ENCODE data around the gene PATL1. TPM values are rescaled to one million over a fixed set of nuclear protein-coding genes. Genes with fewer than 3 reads are reported as not detected.

PATL1 gene
- total and polyA plus RNA-seq, 2 experiments from 2014 or later = 12.9 to 19.6 TPM

- TF ChIP-seq NANOG (IDR thresholded peaks at IDR 0.05; ENCODE audit: borderline replicate concordance) (no peak), JUNB (IDR thresholded peaks at IDR 0.05; ENCODE audit: unreplicated experiment) (no peak), POLR2AphosphoS5 (IDR thresholded peaks at IDR 0.05; ENCODE audit: low read depth) (no peak), STAT1 (IDR thresholded peaks at IDR 0.05; ENCODE audit: unreplicated experiment) (no peak), REST (IDR thresholded peaks at IDR 0.05; ENCODE audit: unreplicated experiment) (no peak), EZH2phosphoT487 (IDR thresholded peaks at IDR 0.05; ENCODE audit: unreplicated experiment) (no peak), EZH2 (IDR thresholded peaks at IDR 0.05; ENCODE audit: low read depth, unreplicated experiment) (no peak), ZNF114 (CRISPR knock-in tag; IDR thresholded peaks at IDR 0.05) (no peak), CTCF (conservative IDR thresholded peaks at IDR 0.05; ENCODE audit: low read depth in 2 of 2) (no peak), CREB1 (CRISPR knock-in tag; IDR thresholded peaks at IDR 0.05; ENCODE audit: low read depth) (no peak), ZNF331 (CRISPR knock-in tag; IDR thresholded peaks at IDR 0.05; ENCODE audit: low read depth) (no peak)
These were observed 47.2 kb upstream of the PATL1 start (continued) for GRCh38 chr11:59716051-59716450.

- H3F3A ChIP-seq (replicated peaks; ENCODE audit: low read depth) = no peaks in the 10 kb centered on the region
- no peak for DNase-seq (ENCODE audit: low spot score)
- no peaks in the 10 kb centered on the region for H3K4me1 ChIP-seq (ENCODE audit: insufficient read depth)
- no peaks in the 10 kb centered on the region for H3K79me2 ChIP-seq (replicated peaks; ENCODE audit: insufficient read depth)
- TF ChIP-seq ZNF114 (CRISPR knock-in tag; IDR thresholded peaks at IDR 0.05) (no peak), ETS1 (IDR thresholded peaks at IDR 0.05) (no peak), CTCF (conservative IDR thresholded peaks at IDR 0.05; ENCODE audit: low read depth in 2 of 2) (no peak)
- H3K4me1 Mint-ChIP-seq = no peaks in the 10 kb centered on the region
- H2AFZ ChIP-seq = no peak within 1 kb of the TSS
- no peaks in the 10 kb centered on the region for H3K36me3 Mint-ChIP-seq (ENCODE audit: low read depth)
- no peak within 1 kb of the TSS for H3K27ac ChIP-seq (ENCODE audit: low read depth)
- ATAC-seq = no peak
- H3K4me2 ChIP-seq = no peak within 1 kb of the TSS
- H3K27me3 Mint-ChIP-seq (ENCODE audit: insufficient read depth, low read depth, poor library complexity) = peaks cover 1% of the 10 kb centered on the region
- no peaks in the 10 kb centered on the region for H3K27me3 ChIP-seq (ENCODE audit: insufficient read depth)
- H3K36me3 ChIP-seq (ENCODE audit: insufficient read depth) = no peaks in the 10 kb centered on the region
- no peaks in the 10 kb centered on the region for H3K9me3 Mint-ChIP-seq
- no peak within 1 kb of the TSS for H3K27ac Mint-ChIP-seq
- H3K9me2 ChIP-seq (ENCODE audit: insufficient read depth) = 0 out of 2 replicates have a peak, but pooled peaks cover 6% of the 10 kb centered on the region
- no peak within 1 kb of the TSS for H3K4me3 Mint-ChIP-seq
- no peaks in the 10 kb centered on the region for H4K20me1 ChIP-seq (replicated peaks; ENCODE audit: insufficient read depth)
- H3K4me3 ChIP-seq = no peak within 1 kb of the TSS
These were observed 44.9 kb upstream of the PATL1 start, which contains the start of gene OR10V1 for GRCh38 chr11:59713745-59714144. Gene OR10V1 (minus strand): TSS chr11:59713845. CDS start chr11:59713845, 0 bp downstream.
